B cell (primary cell): ENCODE data around the gene CHST11. TPM values are rescaled to one million over a fixed set of nuclear protein-coding genes. Genes with fewer than 3 reads are reported as not detected.
A peak's percentile ranks its signal among the peaks of the same experiment; 100 is the strongest.

ENCODE experiments used
- ATAC-seq: fragments of 200-7000 bp; cut with Tn5 transposase; one replicate; pipeline ENCODE4 v1.10.0; 2021; ENCODE audit warnings: low read depth, mild to moderate bottlenecking, moderate number of reproducible peaks, moderate library complexity
- CTCF ChIA-PET: fragments of 350-600 bp; sonication (Branson Sonifier 250); formaldehyde crosslinking; loops from one replicate; lab custom pipeline; 2021; ENCODE audit warnings: antibody characterized with exemption, inconsistent platforms; lab: Charles Lee
- POLR2A ChIA-PET: fragments of 350-600 bp; sonication (Branson Sonifier 250); formaldehyde crosslinking; loops from one replicate; lab custom pipeline; 2021; ENCODE audit warnings: antibody characterized with exemption; lab: Charles Lee
- DNase-seq: peaks from one replicate; pipeline ENCODE4 v3.0.0; 2013
- H2AFZ ChIP-seq: 2 replicates; pipeline ENCODE4 v1.6.1; 2012; ENCODE audit warnings: mild to moderate bottlenecking, low read depth, low read length; ENCODE audit not compliant: insufficient read depth, poor library complexity, severe bottlenecking
- H3K27ac ChIP-seq, 2 donors: 1 replicate in 1 of 2; 2 replicates in 1 of 2; pipeline ENCODE4 v1.5.1; 2012 to 2013; ENCODE audit warnings: low read length in 2 of 2, mild to moderate bottlenecking in 2 of 2, moderate library complexity in 1 of 2
- H3K27me3 ChIP-seq, 4 experiments: fragments of 200-600 bp in 1 of 4; sonication (generic) in 1 of 4; replicated peaks in 1 of 4; 1 replicate in 2 of 4; 2 replicates in 2 of 4; pipeline versions ENCODE4 v1.6.1 to v1.7.0; 2013 to 2016; ENCODE audit warnings: low read length in 3 of 4, mild to moderate bottlenecking in 2 of 4, mixed read lengths in 1 of 4, moderate library complexity in 1 of 4; ENCODE audit not compliant: insufficient read depth in 4 of 4, control insufficient read depth in 3 of 4; ENCODE audit errors: control extremely low read depth in 1 of 4
- H3K36me3 ChIP-seq, 2 experiments: replicated peaks in 1 of 2; 1 replicate in 1 of 2; 2 replicates in 1 of 2; pipeline versions ENCODE4 v1.6.1 to v1.7.1; 2013; ENCODE audit warnings: low read length in 1 of 2; ENCODE audit not compliant: insufficient read depth in 2 of 2, control insufficient read depth in 1 of 2; ENCODE audit errors: control extremely low read depth in 1 of 2, extremely low read depth in 1 of 2
- H3K4me1 ChIP-seq, 2 donors: fragments of 200-600 bp in 1 of 2; sonication (generic) in 1 of 2; 1 replicate in 1 of 2; 2 replicates in 1 of 2; pipeline versions ENCODE4 v1.5.1 to v1.6.1; 2013 to 2017; ENCODE audit warnings: low read length in 2 of 2; ENCODE audit not compliant: control insufficient read depth in 2 of 2, insufficient read depth in 2 of 2
- H3K4me2 ChIP-seq: replicated peaks from 2 replicates; pipeline ENCODE3; 2012; ENCODE audit warnings: mild to moderate bottlenecking, low read depth, low read length; ENCODE audit not compliant: poor library complexity, severe bottlenecking
- H3K4me3 ChIP-seq, 5 experiments: fragments of 200-600 bp in 1 of 5; sonication (generic) in 1 of 5; 1 replicate in 3 of 5; 2 replicates in 2 of 5; pipeline versions ENCODE4 v1.5.1 to v1.7.0; 2011 to 2016; ENCODE audit warnings: low read length in 4 of 5, mild to moderate bottlenecking in 4 of 5, low read depth in 2 of 5, control low read depth in 1 of 5, moderate library complexity in 1 of 5; ENCODE audit not compliant: insufficient read depth in 1 of 5; ENCODE audit errors: control extremely low read depth in 1 of 5, extremely low read depth in 1 of 5
- H3K79me2 ChIP-seq: fragments of 200-600 bp; sonication (generic); one replicate; pipeline ENCODE4 v1.6.0; 2016; ENCODE audit warnings: low read length; ENCODE audit not compliant: control insufficient read depth, insufficient read depth
- H3K9ac ChIP-seq: fragments of 200-600 bp; sonication (generic); 2 replicates; pipeline ENCODE4 v1.6.1; 2017; ENCODE audit warnings: mild to moderate bottlenecking, low read length, moderate library complexity
- H3K9me3 ChIP-seq, 3 donors: one replicate each; pipeline versions ENCODE4 v1.6.1 to v1.7.1; 2013; ENCODE audit warnings: low read length in 2 of 3; ENCODE audit not compliant: control insufficient read depth in 2 of 3, insufficient read depth in 1 of 3; ENCODE audit errors: control extremely low read depth in 1 of 3
- H4K20me1 ChIP-seq: 2 replicates; pipeline ENCODE4 v1.6.0; 2012; ENCODE audit warnings: mild to moderate bottlenecking, low read length; ENCODE audit not compliant: insufficient read depth, control insufficient read depth, poor library complexity, severe bottlenecking
- H3K27ac Mint-ChIP-seq: one replicate; pipeline ENCODE4 v1.8.0; 2021; ENCODE audit warnings: mixed read lengths
- H3K27me3 Mint-ChIP-seq: one replicate; pipeline ENCODE4 v1.8.0; 2021; ENCODE audit warnings: mixed read lengths
- H3K4me1 Mint-ChIP-seq: one replicate; pipeline ENCODE4 v1.8.0; 2021; ENCODE audit warnings: mixed read lengths
- H3K4me3 Mint-ChIP-seq: one replicate; pipeline ENCODE4 v1.8.0; 2021; ENCODE audit warnings: mixed read lengths
- H3K9me3 Mint-ChIP-seq: one replicate; pipeline ENCODE4 v1.8.0; 2022; ENCODE audit warnings: mixed read lengths; ENCODE audit not compliant: insufficient read depth
- CTCF ChIP-seq: fragments of 200-600 bp; IDR thresholded peaks from one replicate; pipeline ENCODE4 v1.8.0; 2022; ENCODE audit warnings: antibody characterized with exemption, mild to moderate bottlenecking
- EZH2 ChIP-seq: IDR thresholded peaks from 2 replicates; pipeline ENCODE4 v1.6.1; 2012; ENCODE audit warnings: borderline replicate concordance, low read depth, mild to moderate bottlenecking, moderate library complexity, low read length; ENCODE audit not compliant: insufficient read depth, poor library complexity, severe bottlenecking
- WGBS: methylation state at CpG from one replicate; pipeline ENCODE4 v1.1.5; 2013; ENCODE audit warnings: missing lambda C conversion rate; ENCODE audit not compliant: insufficient coverage; 5-methylcytosine and 5-hydroxymethylcytosine counted together
- intact Hi-C: fragments of 100-400 bp; cut with micrococcal nuclease; formaldehyde crosslinking; loops from one replicate; pipeline ENCODE4 v1.10.0; 2022
- polyA plus RNA-seq: library from polyadenylated mRNA; depleted of rRNA; stranded (reverse); fragments of >200 nt; gene quantifications from 2 replicates; pipeline ENCODE4 v1.2.3, GENCODE V29; 2012
- total RNA-seq, 2 donors: library from RNA; stranded (reverse); fragments of 120-200 nt in 1 of 2; gene quantifications; 1 replicate in 1 of 2; 2 replicates in 1 of 2; pipeline versions ENCODE4 v1.2.3 to v1.2.4, GENCODE V29; 2013 to 2022

Gene CHST11
- total and polyA plus RNA-seq, 2 donors (not counting 1 experiment from before 2014, with no cell fraction given) = 46.3 to 152 TPM

- Histone ChIP-seq H4K20me1 (peaks cover 58% of the 10 kb centered on the region), H3K4me2 (peak overlapping the region; percentile 29), H2AFZ (no peak overlapping the region), H3K4me3 (no peak overlapping the region), H3K4me1 (peaks cover 69 to 73% of the 10 kb centered on the region in 2 donors), H3K36me3 (peaks cover 0 to 15% of the 10 kb centered on the region in 2 experiments), H3K79me2 (peaks cover 99% of the 10 kb centered on the region), H3K27me3 (no peaks in the 10 kb centered on the region), H3K9ac (no peak overlapping the region), H3K27ac (no peak overlapping the region), H3K9me3 (peaks cover 0 to 2% (median 0%) of the 10 kb centered on the region in 3 donors)
- Mint-ChIP-seq H3K4me1 (peaks cover 87% of the 10 kb centered on the region), H3K27me3 (no peaks in the 10 kb centered on the region), H3K27ac (no peak overlapping the region), H3K9me3 (no peaks in the 10 kb centered on the region), H3K4me3 (no peak overlapping the region)
- CTCF ChIA-PET = interaction anchor here (0.9 kb wide), 1 partner anchor 218 kb away, joined by 3 read pairs; no protein-coding TSS in a partner anchor
- intact Hi-C loops = loop anchor here (5.0 kb wide), 1 partner anchor 33 kb away; no protein-coding TSS in a partner anchor
- 69% methylated on average over 4 of the region's 4 CpGs for WGBS
- DNase-seq (no peak), ATAC-seq (no peak)
- POLR2A ChIA-PET = no interaction called here
- TF ChIP-seq EZH2 (no peak), CTCF (no peak)
Observed at GRCh38 chr12:104600036-104600712, 143.4 kb downstream of the CHST11 start.
